Measurements from ENCODE around the gene CEND1.
A peak's percentile ranks its signal among the peaks of the same experiment; 100 is the strongest.

CEND1 gene

DNA sequence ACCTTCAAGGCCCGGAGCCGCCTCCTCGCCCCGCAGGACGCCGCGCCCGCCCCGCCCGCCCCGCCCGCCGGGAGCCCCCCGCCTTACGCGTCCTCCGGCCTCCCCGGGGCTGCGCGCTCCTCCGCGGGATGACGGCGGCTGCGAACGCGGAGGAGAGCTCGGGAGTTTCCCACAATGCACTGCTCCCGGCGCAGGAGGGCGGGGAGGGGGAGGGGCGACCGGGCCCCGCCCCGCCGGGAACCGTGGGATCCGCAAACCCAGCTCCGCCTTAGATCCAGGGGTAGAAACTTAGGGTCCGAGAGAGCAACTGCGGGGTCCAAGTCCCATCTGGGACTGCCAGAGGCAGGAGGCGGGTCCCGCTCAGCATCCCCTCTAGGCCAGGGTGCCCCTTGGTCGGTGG lies at the start of gene CEND1:
Gene CEND1 (minus strand): TSS at position 148 of the 400 bp plus-strand sequence. CDS start 1,514 bp downstream, outside the sequence.
- DNase-seq (ENCODE audit: low read depth) = no peak

GRCh38 chr11:839280-839623 lies 49.4 kb upstream of the CEND1 start:
- no peak for DNase-seq (ENCODE audit: low read depth)

GRCh38 chr11:838441-839279 lies 48.8 kb upstream of the CEND1 start:
- DNase-seq (ENCODE audit: low read depth) = no peak

DNA sequence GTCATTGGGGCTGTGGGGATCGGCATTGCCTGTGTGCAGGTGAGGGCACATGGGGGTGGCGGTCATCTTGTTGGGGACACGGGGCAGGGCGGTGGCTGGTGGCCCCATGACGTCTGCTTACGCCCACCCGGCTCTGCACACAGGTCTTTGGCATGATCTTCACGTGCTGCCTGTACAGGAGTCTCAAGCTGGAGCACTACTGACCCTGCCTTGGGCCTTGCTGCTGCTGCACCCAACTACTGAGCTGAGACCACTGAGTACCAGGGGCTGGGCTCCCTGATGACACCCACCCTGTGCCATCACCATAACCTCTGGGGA lies 48.1 kb upstream of the CEND1 start:
- no peak for DNase-seq (ENCODE audit: low read depth)

DNA sequence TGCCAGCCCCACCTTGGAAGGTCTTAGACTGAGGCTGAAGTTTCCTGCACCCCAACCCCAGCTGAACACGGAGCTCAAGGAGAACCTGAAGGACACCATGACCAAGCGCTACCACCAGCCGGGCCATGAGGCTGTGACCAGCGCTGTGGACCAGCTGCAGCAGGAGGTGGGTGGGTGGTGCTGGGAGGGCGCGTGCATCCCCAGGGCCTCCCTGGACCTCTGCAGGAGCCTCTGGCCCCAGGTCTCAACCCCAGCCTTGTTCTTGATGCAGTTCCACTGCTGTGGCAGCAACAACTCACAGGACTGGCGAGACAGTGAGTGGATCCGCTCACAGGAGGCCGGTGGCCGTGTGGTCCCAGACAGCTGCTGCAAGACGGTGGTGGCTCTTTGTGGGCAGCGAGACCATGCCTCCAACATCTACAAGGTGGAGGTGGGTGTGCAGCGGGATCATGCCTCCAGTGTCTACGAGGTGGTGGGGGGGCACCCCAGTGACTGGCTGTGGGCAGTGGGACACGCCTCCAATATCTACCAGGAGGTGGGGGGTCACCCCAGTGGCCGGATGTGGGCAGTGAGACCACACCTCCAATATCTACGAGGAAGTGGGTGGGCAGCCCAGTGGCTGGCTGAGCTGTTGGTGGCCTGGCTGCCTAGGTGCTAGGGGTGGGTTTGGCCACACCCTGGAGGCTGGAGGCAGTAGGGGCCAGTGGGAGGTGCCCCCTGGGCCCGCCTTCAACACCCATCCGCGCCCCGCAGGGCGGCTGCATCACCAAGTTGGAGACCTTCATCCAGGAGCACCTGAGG lies 47.5 kb upstream of the CEND1 start:
- DNase-seq (ENCODE audit: low read depth) = no peak

- no peak for DNase-seq (ENCODE audit: low read depth)
Observed at GRCh38 chr11:836700-837099, 46.8 kb upstream of the CEND1 start.

DNA sequence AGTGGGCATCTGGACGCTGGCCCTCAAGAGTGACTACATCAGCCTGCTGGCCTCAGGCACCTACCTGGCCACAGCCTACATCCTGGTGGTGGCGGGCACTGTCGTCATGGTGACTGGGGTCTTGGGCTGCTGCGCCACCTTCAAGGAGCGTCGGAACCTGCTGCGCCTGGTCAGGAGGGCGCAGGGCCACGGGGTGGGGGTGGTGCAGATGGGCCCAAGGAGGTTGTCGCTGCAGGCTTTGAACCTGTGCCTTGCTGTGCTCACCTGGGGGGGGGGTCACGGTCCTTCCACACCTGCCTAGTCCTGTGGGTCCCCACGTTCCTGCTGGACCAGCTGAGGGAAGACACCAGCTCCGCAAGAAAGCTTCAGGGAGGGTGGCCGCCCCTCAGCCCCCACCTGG lies 46.4 kb upstream of the CEND1 start:
- DNase-seq (ENCODE audit: low read depth) = no peak

DNA sequence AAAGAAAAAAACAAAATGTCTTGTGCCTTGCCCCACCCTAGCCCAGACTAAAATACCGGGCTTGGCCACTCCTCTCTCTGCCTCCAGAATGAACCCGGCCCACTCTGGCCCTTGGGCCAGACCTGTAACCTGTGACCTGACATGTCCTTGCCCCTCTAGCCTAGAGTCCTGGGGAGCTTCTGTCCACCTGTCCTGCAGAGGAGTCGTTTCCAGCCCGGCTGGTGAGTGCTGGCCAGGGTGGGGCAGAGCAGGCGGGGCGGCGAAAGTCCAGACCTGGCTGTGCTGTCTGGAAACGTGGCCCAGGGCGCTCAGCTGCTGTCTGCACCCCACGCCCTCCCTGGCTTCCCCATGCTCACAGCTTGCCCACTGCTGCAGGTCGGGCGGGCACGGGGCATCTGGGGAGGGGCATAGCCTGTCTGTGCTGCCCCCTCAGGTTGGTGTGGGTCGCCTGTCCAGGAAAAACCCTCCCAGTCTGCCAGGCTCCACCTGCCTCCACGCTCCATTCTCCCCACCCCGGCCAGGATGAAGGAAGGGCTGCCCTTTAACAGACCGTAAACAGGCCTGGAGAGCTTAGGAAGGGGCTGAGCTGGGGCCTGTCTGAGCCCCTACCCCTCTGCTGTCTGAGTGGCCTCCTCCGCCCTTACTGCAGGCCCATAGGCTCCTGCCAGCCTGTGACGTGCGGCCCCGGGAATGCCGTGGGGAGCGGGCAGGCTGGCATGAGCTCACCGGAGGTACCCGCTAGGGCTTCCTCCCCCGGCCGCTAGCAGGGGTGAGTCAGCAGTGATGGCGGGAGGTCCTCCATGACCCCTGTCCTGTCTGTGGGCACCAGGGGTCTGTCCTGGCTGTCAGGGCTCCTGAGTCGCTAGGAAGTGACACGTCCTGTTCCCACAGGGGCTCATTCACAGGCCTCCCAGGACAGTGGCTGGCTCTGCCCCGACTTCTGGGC lies 44.8 kb upstream of the CEND1 start:
- no peak for DNase-seq (ENCODE audit: low read depth)

DNA sequence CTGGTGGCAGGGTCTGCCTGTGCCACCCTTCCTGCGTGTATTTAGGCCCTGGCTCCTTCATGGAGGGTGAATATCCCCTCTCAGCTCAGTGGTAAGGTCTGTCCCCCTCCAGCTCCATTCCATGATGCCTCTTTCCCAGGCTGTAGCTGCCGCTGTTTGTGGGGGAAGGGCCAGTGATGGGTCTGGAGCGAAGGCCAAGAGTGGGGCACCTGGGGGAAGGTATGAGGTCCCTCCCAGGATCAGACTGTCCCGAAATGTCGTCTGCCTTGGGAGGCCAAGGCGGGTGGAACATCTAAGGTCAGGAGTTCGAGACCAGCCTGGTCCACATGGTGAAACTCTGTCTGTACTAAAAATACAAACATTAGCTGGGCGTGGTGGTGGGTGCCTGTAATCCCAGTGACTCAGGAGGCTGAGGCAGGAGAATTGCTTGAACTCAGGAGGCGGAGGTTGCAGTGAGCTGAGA lies 44.0 kb upstream of the CEND1 start:
- no peak for DNase-seq (ENCODE audit: low read depth)

GRCh38 chr11:833114-833791 lies 43.4 kb upstream of the CEND1 start:
- DNase-seq (ENCODE audit: low read depth) = no peak

GRCh38 chr11:832529-833113 lies 42.7 kb upstream of the CEND1 start, which contains the start of gene CD151:
Gene CD151 (plus strand): TSS chr11:832952. CDS start chr11:836070, 3,118 bp downstream.
- no peak for DNase-seq (ENCODE audit: low read depth)

DNA sequence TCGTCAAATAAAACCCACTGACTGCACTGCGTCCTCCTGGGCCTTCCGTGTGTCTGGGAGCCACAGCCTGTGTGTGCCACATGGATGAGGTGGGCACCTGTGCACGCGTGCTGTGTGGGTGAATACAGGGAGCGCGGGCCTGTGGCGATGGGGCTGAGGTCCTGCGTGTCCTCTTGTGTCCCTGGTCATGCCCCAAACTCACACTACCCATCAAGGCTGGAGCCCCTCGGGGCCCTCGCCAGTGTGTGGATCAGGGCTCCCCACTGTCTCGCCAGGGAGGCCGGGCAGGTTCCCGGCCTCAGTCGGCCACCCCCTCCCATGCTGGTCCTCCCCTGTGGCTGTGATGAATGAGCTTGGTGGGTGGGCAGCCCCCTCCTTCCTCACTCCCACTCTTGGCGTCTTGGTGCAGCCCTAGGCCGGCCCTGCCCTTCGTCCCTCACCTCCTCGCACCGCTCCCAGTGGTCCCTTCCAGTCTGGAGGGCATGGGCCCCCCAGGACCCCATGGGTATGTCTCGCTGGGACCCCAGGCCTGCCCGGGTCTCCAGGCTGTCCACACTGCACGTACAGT lies 42.2 kb upstream of the CEND1 start:
- no peak for DNase-seq (ENCODE audit: low read depth)

DNA sequence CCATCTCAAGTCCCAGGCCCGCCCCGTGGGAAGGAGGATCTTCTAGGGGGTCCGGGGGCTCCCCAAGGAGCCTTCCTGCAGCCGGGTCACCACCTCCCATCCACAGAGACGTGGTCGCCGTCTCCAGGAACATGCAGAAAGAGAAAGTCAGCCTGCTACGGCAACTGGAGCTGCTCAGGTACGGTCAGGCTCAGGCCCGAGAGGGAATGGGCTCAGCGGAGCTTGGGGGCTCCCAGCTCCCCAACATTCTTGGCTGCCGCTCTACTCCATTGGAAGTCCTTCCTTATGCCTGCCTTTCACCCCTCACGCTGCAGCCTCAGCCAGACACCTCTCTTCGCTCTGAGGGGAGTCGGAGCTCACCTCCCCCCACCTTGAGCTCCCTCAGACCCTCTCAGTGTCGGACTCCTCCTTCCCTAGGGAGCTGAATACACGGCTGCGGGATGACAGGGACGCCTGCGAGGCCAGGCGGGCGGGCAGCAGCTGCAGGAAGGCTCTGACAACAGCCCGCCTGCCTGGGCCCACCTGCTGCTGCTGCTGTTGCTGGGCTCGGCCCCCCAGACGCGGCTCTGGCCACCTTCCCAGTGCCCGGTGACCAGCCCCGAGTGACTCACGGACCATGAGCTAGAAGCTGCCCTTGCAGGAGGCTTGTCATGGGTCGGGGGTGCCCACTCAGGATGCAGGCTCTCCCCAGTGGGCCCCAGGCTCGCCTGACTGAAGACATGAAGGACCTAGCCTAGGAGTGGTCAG lies 41.4 kb upstream of the CEND1 start:
- DNase-seq (ENCODE audit: low read depth) = no peak

DNA sequence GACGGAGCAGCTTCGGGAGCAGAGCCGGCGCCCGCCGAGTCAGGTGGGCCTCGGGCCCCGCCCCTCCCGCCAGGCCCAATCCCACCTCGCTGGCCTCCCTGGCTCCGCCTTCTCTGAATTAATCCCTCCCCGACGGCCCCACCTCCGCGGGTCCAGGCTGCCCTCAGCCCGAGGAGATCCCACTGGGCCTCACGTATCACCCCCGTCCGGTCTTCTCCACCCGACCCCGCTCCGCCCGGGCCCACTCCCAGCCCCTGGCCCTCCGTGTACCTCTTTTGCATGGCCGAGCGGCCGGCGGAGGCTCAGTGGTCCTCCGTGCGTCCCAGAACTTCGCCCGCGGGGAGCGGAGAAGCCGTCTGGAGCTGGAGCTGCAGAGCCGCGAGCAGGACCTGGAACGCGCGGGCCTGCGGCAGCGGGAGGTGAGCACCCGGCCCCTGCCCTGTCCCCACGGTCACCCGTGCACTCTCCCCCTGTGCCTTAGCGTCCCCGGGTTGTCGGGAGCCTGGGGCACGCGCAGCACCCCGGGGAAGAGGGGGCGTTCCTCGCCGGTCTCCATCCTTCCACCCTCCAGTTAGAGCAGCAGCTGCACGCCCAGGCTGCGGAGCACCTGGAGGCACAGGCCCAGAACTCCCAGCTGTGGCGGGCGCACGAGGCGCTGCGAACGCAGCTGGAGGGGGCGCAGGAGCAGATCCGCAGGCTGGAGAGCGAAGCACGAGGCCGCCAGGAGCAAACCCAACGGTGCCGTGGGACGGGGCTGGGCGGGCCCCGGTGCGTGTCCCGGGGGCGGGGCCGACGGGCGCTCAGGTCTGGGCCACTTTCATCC lies 40.6 kb upstream of the CEND1 start:
- peak; percentile 64 for DNase-seq (ENCODE audit: low read depth)

- DNase-seq (ENCODE audit: low read depth) = no peak
Observed at GRCh38 chr11:829847-830294, 40.0 kb upstream of the CEND1 start.

DNA sequence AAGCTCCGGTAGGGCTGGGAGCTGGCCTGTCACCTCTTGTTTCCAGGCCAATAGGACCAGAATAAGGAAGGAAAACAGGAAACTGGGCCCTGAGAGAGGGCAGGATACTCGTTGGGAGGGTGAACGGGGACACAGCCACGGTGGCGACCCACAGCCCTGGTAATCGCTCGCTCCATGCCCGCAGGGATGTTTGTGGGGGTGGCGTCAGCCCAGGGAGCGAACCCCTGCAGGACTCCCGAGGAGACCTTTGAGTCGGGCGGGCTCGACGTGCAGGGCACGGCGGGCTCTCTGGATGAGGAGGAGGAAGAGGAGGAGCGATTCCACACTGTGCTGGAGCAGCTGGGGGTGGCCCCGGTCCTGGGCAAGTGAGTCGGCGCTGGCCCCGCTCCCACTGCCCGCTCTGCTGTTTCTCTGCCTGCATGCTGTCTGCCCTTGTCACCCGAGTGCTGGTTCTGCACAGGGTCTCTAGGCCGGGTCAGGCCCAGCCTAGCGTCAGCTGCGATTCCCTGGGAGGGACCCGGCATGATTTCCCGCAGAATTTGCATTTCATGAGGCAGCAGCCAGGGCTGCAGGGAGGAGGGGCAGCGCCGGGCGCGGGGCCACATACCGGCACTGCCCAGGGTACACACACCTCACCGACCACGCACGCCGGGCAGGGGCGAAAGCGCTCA lies 39.4 kb upstream of the CEND1 start:
- no peak for DNase-seq (ENCODE audit: low read depth)

DNA sequence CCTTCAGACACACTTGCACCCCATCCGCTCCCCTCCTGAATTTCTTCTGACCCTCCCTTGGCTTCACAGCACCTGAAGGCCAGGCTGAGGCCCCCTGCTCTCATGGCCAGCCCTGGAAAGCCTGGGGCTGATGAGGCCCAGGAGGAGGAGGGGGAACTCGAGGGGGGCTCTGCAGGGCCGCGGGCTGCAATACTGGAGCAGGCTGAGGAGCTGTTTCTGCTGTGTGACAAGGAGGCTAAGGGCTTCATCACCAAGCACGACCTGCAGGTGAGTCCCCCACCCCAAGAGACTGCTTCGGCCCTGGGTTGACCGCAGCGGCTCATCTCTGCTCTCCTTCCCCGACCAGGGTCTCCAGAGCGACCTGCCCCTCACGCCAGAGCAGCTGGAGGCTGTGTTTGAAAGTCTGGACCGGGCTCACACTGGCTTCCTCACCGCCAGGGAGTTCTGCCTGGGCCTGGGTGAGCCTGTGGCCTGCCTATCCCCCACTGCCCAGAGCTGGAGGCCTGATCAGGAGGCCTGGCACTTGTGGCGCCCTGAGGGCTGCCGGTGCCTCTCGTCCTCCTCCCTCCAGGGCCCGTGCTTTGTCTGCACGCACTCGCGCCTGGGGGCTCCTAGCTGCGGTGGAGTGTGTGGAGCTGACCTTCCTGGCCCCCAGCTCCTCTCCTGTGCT lies 38.8 kb upstream of the CEND1 start:
- no peak for DNase-seq (ENCODE audit: low read depth)

GRCh38 chr11:827897-828192 lies 38.0 kb upstream of the CEND1 start, which contains the start of gene CRACR2B:
Gene CRACR2B (plus strand): TSS chr11:827919. CDS start chr11:828608, 689 bp downstream.
- DNase-seq (ENCODE audit: low read depth) = no peak
